Activated CD8-positive, alpha-beta T cell treated with anti-CD3 and anti-CD28 coated beads for 36 hours (primary cell): Measurements from ENCODE around the gene SDC1. TPM values are rescaled to one million over a fixed set of nuclear protein-coding genes. Genes with fewer than 3 reads are reported as not detected.

Experiments
- ATAC-seq: fragments of 200-7000 bp; cut with Tn5 transposase; one replicate; pipeline ENCODE4 v1.10.0; 2021; ENCODE audit warnings: mild to moderate bottlenecking, moderate library complexity
- CTCF ChIA-PET: fragments of 350-600 bp; sonication (Branson Sonifier 250); formaldehyde crosslinking; loops from one replicate; lab custom pipeline; 2021; ENCODE audit warnings: antibody characterized with exemption; lab: Charles Lee
- POLR2A ChIA-PET: fragments of 350-600 bp; sonication (Branson Sonifier 250); formaldehyde crosslinking; loops from one replicate; lab custom pipeline; 2021; ENCODE audit warnings: antibody characterized with exemption; lab: Charles Lee
- DNase-seq: peaks from one replicate; pipeline ENCODE4 v3.0.0-alpha.2; 2020
- H3K27ac Mint-ChIP-seq: one replicate; pipeline ENCODE4 v1.8.0; 2021; ENCODE audit warnings: mild to moderate bottlenecking, mixed read lengths
- H3K27me3 Mint-ChIP-seq: one replicate; pipeline ENCODE4 v1.8.0; 2021; ENCODE audit warnings: mixed read lengths
- H3K36me3 Mint-ChIP-seq: one replicate; pipeline ENCODE4 v1.8.0; 2021; ENCODE audit warnings: low read depth, mixed read lengths
- H3K4me1 Mint-ChIP-seq: one replicate; pipeline ENCODE4 v1.8.0; 2021; ENCODE audit warnings: low read depth, mixed read lengths
- H3K4me3 Mint-ChIP-seq: one replicate; pipeline ENCODE4 v1.8.0; 2021; ENCODE audit warnings: mild to moderate bottlenecking, moderate library complexity, mixed read lengths
- H3K9me3 Mint-ChIP-seq: one replicate; pipeline ENCODE4 v1.8.0; 2021; ENCODE audit warnings: mixed read lengths
- CTCF ChIP-seq: fragments of 200-600 bp; IDR thresholded peaks from one replicate; pipeline ENCODE4 v1.8.0; 2022; ENCODE audit warnings: antibody characterized with exemption, mild to moderate bottlenecking
- intact Hi-C: fragments of 100-400 bp; cut with micrococcal nuclease; formaldehyde crosslinking; loops from one replicate; pipeline ENCODE4 v1.10.0; 2022
- total RNA-seq, 2 experiments: library from RNA; stranded (reverse); gene quantifications; one replicate each; pipeline ENCODE4 v1.2.3, GENCODE V29; 2021

Gene SDC1
- total RNA-seq, 2 experiments from 2014 or later, result 0.11 to 0.14 TPM

GRCh38 chr2:20211860-20212458, 13.0 kb downstream of the SDC1 start:
- no peak for TF ChIP-seq CTCF
- intact Hi-C loops, result no loop called here

GRCh38 chr2:20211420-20211819, 13.5 kb downstream of the SDC1 start:
- ChIA-PET POLR2A (no interaction called here), CTCF (interaction anchor here (1.2 kb wide), 1 partner anchor 14 kb away, joined by 5 read pairs; the partner anchor contains the start of gene SDC1)
- TF ChIP-seq CTCF, result no peak
- H3K27ac Mint-ChIP-seq, result no peak overlapping the region
- DNase-seq (no peak), ATAC-seq (no peak)
- no peaks in the 10 kb centered on the region for H3K36me3 Mint-ChIP-seq
- H3K27me3 Mint-ChIP-seq, result no peaks in the 10 kb centered on the region
- intact Hi-C loops, result no loop called here
- H3K4me3 Mint-ChIP-seq, result no peak overlapping the region
- no peaks in the 10 kb centered on the region for H3K9me3 Mint-ChIP-seq
- H3K4me1 Mint-ChIP-seq, result no peaks in the 10 kb centered on the region

More at GRCh38 chr2:20211860-20212458, 13.0 kb downstream of the SDC1 start:
- no peak overlapping the region for H3K4me3 Mint-ChIP-seq
- ChIA-PET POLR2A (no interaction called here), CTCF (no interaction called here)
- DNase-seq (no peak), ATAC-seq (no peak)
- H3K4me1 Mint-ChIP-seq, result no peaks in the 10 kb centered on the region
- H3K27me3 Mint-ChIP-seq, result no peaks in the 10 kb centered on the region
- no peak overlapping the region for H3K27ac Mint-ChIP-seq
- H3K36me3 Mint-ChIP-seq, result no peaks in the 10 kb centered on the region
- no peaks in the 10 kb centered on the region for H3K9me3 Mint-ChIP-seq

- H3K4me3 Mint-ChIP-seq, result no peak overlapping the region
- H3K9me3 Mint-ChIP-seq, result no peaks in the 10 kb centered on the region
- DNase-seq (no peak), ATAC-seq (no peak)
- intact Hi-C loops, result no loop called here
- ChIA-PET CTCF (interaction anchor here (1.2 kb wide), 1 partner anchor 15 kb away, joined by 5 read pairs; the partner anchor contains the start of gene SDC1), POLR2A (no interaction called here)
- H3K27me3 Mint-ChIP-seq, result no peaks in the 10 kb centered on the region
- no peak for TF ChIP-seq CTCF
- H3K4me1 Mint-ChIP-seq, result no peaks in the 10 kb centered on the region
- no peak overlapping the region for H3K27ac Mint-ChIP-seq
- no peaks in the 10 kb centered on the region for H3K36me3 Mint-ChIP-seq
These were observed 14.5 kb downstream of the SDC1 start for GRCh38 chr2:20210462-20210861.

GRCh38 chr2:20209373-20210109, 15.4 kb downstream of the SDC1 start:
- Mint-ChIP-seq H3K27me3 (no peaks in the 10 kb centered on the region), H3K27ac (no peak overlapping the region), H3K9me3 (no peaks in the 10 kb centered on the region), H3K4me3 (no peak overlapping the region), H3K36me3 (no peaks in the 10 kb centered on the region), H3K4me1 (no peaks in the 10 kb centered on the region)
- TF ChIP-seq CTCF, result no peak
- POLR2A ChIA-PET, result no interaction called here
- CTCF ChIA-PET, result interaction anchor here (0.8 kb wide), 1 partner anchor 564 kb away, joined by 3 read pairs; no protein-coding TSS in a partner anchor
- ATAC-seq (no peak), DNase-seq (no peak)
- intact Hi-C loops, result no loop called here

GRCh38 chr2:20208476-20208859, 16.5 kb downstream of the SDC1 start:
- no peaks in the 10 kb centered on the region for H3K36me3 Mint-ChIP-seq
- ATAC-seq, result no peak
- CTCF ChIA-PET, result interaction anchor here (0.8 kb wide), 1 partner anchor 566 kb away, joined by 3 read pairs; no protein-coding TSS in a partner anchor

More at GRCh38 chr2:20208476-20208859, 16.5 kb downstream of the SDC1 start:
- Mint-ChIP-seq H3K27ac (no peak overlapping the region), H3K27me3 (no peaks in the 10 kb centered on the region), H3K9me3 (no peaks in the 10 kb centered on the region), H3K4me1 (no peaks in the 10 kb centered on the region), H3K4me3 (no peak overlapping the region)
- no peak for TF ChIP-seq CTCF
- DNase-seq, result no peak
- POLR2A ChIA-PET, result no interaction called here
- intact Hi-C loops, result no loop called here
